HEK293T (cell line): ENCODE measurements around the gene RNF175.

Experiments
- SP1 ChIP-seq: fragments of 450-650 bp; IDR thresholded peaks from 2 replicates; pipeline ENCODE4 v1.6.1; 2017
- ZNF384 ChIP-seq: fragments of 450-650 bp; IDR thresholded peaks from 2 replicates; pipeline ENCODE4 v1.6.1; 2016

DNA sequence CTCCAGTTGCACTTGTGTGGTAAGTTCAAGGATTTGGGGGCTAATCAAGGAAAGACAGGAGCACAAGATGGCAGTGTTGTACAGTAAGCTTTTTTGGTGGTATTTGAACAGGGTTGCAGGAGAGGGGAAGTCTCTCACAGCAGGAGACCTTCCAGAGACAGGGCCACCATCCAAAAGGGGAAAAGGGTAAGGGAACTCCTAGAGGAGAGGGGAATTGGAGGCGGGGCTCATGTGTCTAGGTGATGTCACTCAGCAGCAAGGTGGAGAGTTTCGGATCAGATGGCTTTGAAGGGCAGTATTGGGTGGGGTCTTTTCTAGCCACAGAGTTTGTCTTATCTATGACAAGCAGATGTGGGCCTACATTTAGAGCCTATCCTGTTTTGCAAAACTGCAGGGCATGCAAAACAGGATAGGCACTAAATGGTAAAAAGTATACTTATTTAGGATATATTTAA, 13.4 kb upstream of the RNF175 start:
- TF ChIP-seq SP1 = no peak
- TF ChIP-seq ZNF384 = no peak
